ENCODE results near the gene TIFAB.

The TIFAB gene

DNA sequence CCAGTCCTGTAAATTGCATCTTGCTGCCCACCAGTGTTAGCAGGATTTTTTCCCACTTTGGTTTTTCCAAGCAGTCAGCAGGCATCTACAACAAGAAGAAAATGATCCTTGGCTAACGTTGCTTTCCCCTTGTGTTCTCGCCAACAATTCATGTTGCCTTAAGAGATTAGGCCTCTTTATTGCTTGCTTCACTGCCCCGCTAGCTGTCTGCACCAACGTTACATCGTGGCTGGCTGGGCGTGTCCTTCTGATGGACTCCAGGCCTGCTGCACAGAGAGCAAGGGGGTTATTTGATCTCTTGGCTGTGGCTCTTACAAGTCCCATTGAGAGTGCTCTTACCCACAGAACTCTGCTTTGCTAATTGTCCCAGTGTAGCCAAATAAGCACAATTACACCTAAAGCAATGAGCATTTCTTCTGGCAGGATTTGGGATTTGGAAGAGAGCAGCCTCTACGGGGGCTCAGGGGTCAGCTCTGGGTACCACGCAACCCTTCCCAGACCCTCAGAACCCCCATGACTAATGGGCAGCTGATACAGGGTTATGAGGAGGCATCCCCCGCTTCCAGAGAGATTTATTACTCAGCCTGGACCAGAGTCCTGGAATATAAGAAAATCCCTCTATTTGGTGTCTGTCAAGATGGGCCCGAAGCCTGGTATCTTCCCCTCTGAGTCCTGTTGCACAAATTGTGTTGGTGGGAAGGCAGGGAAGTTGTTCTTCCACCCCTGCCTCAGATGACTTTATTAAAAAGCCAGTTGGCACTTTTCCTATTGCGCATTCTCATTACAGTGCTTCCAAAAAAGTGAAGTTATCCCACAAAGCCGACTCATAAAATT, 22.6 kb downstream of the TIFAB start:
- no peak for TF ChIP-seq FOXP2 (optimal IDR thresholded peaks at IDR 0.05; ENCODE audit: borderline replicate concordance, extremely low read depth, extremely low read length, insufficient read depth)
- no peak for TF ChIP-seq TAF1 (IDR thresholded peaks at IDR 0.05; ENCODE audit: borderline replicate concordance, insufficient read depth, low read length)
- TF ChIP-seq, protein P1, sequence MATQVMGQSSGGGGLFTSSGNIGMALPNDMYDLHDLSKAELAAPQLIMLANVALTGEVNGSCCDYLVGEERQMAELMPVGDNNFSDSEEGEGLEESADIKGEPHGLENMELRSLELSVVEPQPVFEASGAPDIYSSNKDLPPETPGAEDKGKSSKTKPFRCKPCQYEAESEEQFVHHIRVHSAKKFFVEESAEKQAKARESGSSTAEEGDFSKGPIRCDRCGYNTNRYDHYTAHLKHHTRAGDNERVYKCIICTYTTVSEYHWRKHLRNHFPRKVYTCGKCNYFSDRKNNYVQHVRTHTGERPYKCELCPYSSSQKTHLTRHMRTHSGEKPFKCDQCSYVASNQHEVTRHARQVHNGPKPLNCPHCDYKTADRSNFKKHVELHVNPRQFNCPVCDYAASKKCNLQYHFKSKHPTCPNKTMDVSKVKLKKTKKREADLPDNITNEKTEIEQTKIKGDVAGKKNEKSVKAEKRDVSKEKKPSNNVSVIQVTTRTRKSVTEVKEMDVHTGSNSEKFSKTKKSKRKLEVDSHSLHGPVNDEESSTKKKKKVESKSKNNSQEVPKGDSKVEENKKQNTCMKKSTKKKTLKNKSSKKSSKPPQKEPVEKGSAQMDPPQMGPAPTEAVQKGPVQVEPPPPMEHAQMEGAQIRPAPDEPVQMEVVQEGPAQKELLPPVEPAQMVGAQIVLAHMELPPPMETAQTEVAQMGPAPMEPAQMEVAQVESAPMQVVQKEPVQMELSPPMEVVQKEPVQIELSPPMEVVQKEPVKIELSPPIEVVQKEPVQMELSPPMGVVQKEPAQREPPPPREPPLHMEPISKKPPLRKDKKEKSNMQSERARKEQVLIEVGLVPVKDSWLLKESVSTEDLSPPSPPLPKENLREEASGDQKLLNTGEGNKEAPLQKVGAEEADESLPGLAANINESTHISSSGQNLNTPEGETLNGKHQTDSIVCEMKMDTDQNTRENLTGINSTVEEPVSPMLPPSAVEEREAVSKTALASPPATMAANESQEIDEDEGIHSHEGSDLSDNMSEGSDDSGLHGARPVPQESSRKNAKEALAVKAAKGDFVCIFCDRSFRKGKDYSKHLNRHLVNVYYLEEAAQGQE (IDR thresholded peaks at IDR 0.05; ENCODE audit: insufficient read depth in 1 of 2, low read depth in 2 of 2, low read length in 2 of 2) = no peak
- TF ChIP-seq POLR2AphosphoS5 (IDR thresholded peaks at IDR 0.05; ENCODE audit: low read depth, low read length) = no peak
- no peak for TF ChIP-seq SIN3A (IDR thresholded peaks at IDR 0.05; ENCODE audit: borderline replicate concordance, insufficient read depth, low read length)

DNA sequence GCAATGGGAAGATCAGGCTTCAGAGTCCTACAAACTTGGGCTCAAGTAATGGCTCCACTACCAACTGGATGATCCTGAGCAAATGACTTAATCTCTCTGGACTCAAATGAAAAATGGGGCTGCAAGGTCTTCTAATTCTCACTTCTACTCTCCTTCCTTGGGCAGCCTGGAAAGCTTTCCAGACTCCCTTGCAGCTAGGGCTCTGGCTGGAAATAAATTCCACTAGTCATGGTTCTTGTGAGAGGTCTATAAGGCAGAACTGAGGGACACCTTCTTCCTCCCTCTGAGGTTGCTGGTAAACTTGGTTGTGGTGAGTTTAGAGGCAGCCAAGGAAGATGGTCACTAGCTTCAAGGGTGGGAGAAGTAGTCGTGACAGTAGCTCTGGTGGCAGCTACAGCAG, 23.6 kb downstream of the TIFAB start:
- TF ChIP-seq POLR2AphosphoS5 (IDR thresholded peaks at IDR 0.05; ENCODE audit: low read depth, low read length) (no peak), SIN3A (IDR thresholded peaks at IDR 0.05; ENCODE audit: borderline replicate concordance, insufficient read depth, low read length) (no peak), TAF1 (IDR thresholded peaks at IDR 0.05; ENCODE audit: borderline replicate concordance, insufficient read depth, low read length) (no peak), FOXP2 (optimal IDR thresholded peaks at IDR 0.05; ENCODE audit: borderline replicate concordance, extremely low read depth, extremely low read length, insufficient read depth) (no peak)
- TF ChIP-seq, protein P1 (IDR thresholded peaks at IDR 0.05; ENCODE audit: insufficient read depth in 1 of 2, low read depth in 2 of 2, low read length in 2 of 2) = no peak

DNA sequence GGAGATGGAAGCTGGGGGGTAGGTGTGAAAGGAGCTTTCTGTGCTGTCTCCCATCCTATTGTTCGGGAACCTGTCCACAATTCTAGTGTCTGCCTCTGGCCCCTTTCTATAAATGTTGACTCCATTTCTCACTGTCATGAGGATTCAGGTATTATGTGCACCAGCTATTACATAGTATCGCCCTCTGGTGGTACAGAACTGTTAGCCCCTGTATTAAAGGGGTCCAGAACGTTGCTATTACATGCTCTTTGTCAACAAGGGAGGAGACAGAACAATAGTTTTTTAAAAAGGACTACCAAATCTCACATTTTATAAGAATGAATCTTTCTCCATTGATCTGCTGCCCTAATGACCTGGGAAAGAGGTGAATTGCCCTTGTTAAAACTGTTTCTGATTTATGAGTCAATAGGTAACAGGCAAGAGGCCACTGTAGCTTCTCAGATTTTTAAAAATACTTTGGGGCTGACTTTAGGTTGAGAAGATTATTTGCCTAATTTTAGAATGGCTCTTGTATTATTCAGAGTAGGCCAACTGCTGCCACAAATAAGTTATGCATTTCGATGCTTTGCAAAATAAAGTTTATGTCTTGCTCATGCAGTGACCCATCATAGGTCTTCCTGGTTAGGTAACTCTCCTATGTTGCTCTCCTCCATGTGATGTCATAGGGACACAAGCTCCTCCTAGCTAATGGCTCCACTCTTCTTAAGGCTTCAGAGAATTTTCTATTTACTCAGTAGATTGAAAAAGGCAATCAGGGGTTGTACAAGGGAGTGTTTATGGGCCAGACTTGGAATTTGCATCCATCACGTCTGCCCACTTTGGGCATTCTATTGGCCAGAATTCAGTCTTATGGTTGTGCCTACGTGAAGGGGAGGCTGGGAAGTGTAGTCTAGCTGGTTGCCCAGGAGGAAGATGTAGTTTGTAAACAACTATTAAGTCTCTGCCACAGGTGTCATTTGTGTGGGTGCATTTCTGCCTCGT, 25.8 kb downstream of the TIFAB start:
- TF ChIP-seq SIN3A (IDR thresholded peaks at IDR 0.05; ENCODE audit: borderline replicate concordance, insufficient read depth, low read length) = no peak
- TF ChIP-seq, protein P1 (IDR thresholded peaks at IDR 0.05; ENCODE audit: insufficient read depth in 1 of 2, low read depth in 2 of 2, low read length in 2 of 2) = no peak
- no peak for TF ChIP-seq FOXP2 (optimal IDR thresholded peaks at IDR 0.05; ENCODE audit: borderline replicate concordance, extremely low read depth, extremely low read length, insufficient read depth)
- no peak for TF ChIP-seq POLR2AphosphoS5 (IDR thresholded peaks at IDR 0.05; ENCODE audit: low read depth, low read length)
- no peak for TF ChIP-seq TAF1 (IDR thresholded peaks at IDR 0.05; ENCODE audit: borderline replicate concordance, insufficient read depth, low read length)

DNA sequence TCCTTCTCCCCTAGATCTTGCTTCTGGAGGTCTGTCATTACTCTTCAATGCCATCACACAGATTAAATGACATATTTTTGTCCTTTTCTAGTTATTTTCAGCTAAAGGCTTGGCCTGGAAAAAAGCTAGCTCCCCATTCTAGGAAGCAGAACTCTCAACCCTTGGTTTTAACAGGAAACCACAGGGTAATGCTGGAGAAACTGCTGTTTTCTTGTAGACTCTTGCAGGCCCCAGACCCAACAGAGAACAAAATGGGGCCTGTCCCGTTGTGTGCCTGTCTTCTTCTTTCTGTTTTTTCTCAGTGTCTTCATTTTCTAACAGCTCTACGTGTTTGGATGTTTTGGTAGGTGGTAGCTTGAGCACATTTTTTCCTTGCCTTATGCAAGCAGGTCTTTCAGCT, 26.5 kb downstream of the TIFAB start:
- TF ChIP-seq, protein P1 (IDR thresholded peaks at IDR 0.05; ENCODE audit: insufficient read depth in 1 of 2, low read depth in 2 of 2, low read length in 2 of 2) = no peak
- TF ChIP-seq POLR2AphosphoS5 (IDR thresholded peaks at IDR 0.05; ENCODE audit: low read depth, low read length) (no peak), FOXP2 (optimal IDR thresholded peaks at IDR 0.05; ENCODE audit: borderline replicate concordance, extremely low read depth, extremely low read length, insufficient read depth) (no peak), SIN3A (IDR thresholded peaks at IDR 0.05; ENCODE audit: borderline replicate concordance, insufficient read depth, low read length) (no peak), TAF1 (IDR thresholded peaks at IDR 0.05; ENCODE audit: borderline replicate concordance, insufficient read depth, low read length) (no peak)

Measured in PFSK-1 (cell line).